Astrocyte (in vitro differentiated cells and primary cell): ENCODE results near the gene CLEC4D. TPM values are rescaled to one million over a fixed set of nuclear protein-coding genes. Genes with fewer than 3 reads are reported as not detected.

ENCODE experiments used
- DNase-seq: peaks from one replicate; pipeline ENCODE4 v3.0.0-alpha.2; 2010; ENCODE audit warnings: low read depth
- FAIRE-seq: peaks from 2 replicates; lab custom pipeline; 2011; peaks lifted over from hg19 to GRCh38; lab: Jason Lieb, UNC
- H2AFZ ChIP-seq: 2 replicates; pipeline ENCODE4 v1.6.0; 2012; ENCODE audit warnings: low read depth, low read length, inconsistent platforms
- H3K27ac ChIP-seq: 2 replicates; pipeline ENCODE4 v1.5.1; 2011; ENCODE audit warnings: low read depth, low read length, inconsistent platforms
- H3K27me3 ChIP-seq: 2 replicates; pipeline ENCODE4 v1.6.0; 2011; ENCODE audit warnings: low read length, inconsistent platforms; ENCODE audit not compliant: insufficient read depth
- H3K36me3 ChIP-seq: 2 replicates; pipeline ENCODE4 v1.5.1; 2011; ENCODE audit warnings: low read length, inconsistent platforms; ENCODE audit not compliant: insufficient read depth
- H3K4me1 ChIP-seq: 2 replicates; pipeline ENCODE4 v1.5.1; 2011; ENCODE audit warnings: low read length, inconsistent platforms; ENCODE audit not compliant: insufficient read depth
- H3K4me2 ChIP-seq: 2 replicates; pipeline ENCODE4 v1.6.0; 2012; ENCODE audit warnings: low read length, inconsistent platforms
- H3K4me3 ChIP-seq: 2 replicates; pipeline ENCODE4 v1.5.1; 2011; ENCODE audit warnings: low read depth, mild to moderate bottlenecking, low read length, inconsistent platforms; ENCODE audit not compliant: insufficient read depth
- H3K79me2 ChIP-seq: 2 replicates; pipeline ENCODE4 v1.6.0; 2012; ENCODE audit warnings: mild to moderate bottlenecking, low read length, inconsistent platforms; ENCODE audit not compliant: insufficient read depth
- H3K9ac ChIP-seq: 2 replicates; pipeline ENCODE4 v1.6.0; 2012; ENCODE audit warnings: mild to moderate bottlenecking, low read length, inconsistent platforms
- H3K9me3 ChIP-seq: 2 replicates; pipeline ENCODE4 v1.5.1; 2012; ENCODE audit warnings: low read depth, mild to moderate bottlenecking, low read length, inconsistent platforms; ENCODE audit not compliant: insufficient read depth
- H4K20me1 ChIP-seq: 2 replicates; pipeline ENCODE4 v1.6.0; 2012; ENCODE audit warnings: low read length, inconsistent platforms; ENCODE audit not compliant: insufficient read depth
- H3K27ac Mint-ChIP-seq: one replicate; pipeline ENCODE4 v1.8.0; 2021; ENCODE audit warnings: mild to moderate bottlenecking, mixed read lengths; ENCODE audit not compliant: unreplicated experiment
- H3K27me3 Mint-ChIP-seq: one replicate; pipeline ENCODE4 v1.8.0; 2021; ENCODE audit warnings: low read depth, mixed read lengths; ENCODE audit not compliant: unreplicated experiment
- H3K36me3 Mint-ChIP-seq: one replicate; pipeline ENCODE4 v1.8.0; 2021; ENCODE audit warnings: low read depth, mixed read lengths; ENCODE audit not compliant: unreplicated experiment
- H3K4me1 Mint-ChIP-seq: one replicate; pipeline ENCODE4 v1.8.0; 2021; ENCODE audit warnings: low read depth, mixed read lengths; ENCODE audit not compliant: unreplicated experiment
- H3K4me3 Mint-ChIP-seq: one replicate; pipeline ENCODE4 v1.8.0; 2021; ENCODE audit warnings: mild to moderate bottlenecking, moderate library complexity, mixed read lengths; ENCODE audit not compliant: unreplicated experiment
- H3K9me3 Mint-ChIP-seq: one replicate; pipeline ENCODE4 v1.8.0; 2021; ENCODE audit warnings: mild to moderate bottlenecking, mixed read lengths; ENCODE audit not compliant: unreplicated experiment
- EZH2 ChIP-seq: IDR thresholded peaks from 2 replicates; pipeline ENCODE4 v1.6.1; 2012; ENCODE audit warnings: mild to moderate bottlenecking, low read length, inconsistent platforms; ENCODE audit not compliant: insufficient read depth
- total RNA-seq: library from RNA; stranded (reverse); gene quantifications from 2 replicates; pipeline ENCODE4 v1.2.1, GENCODE V29; 2021
- TF ChIP-seq, protein P1 (sequence below): IDR thresholded peaks from 2 replicates; pipeline ENCODE4 v1.5.1; 2011; ENCODE audit warnings: low read depth, mild to moderate bottlenecking, inconsistent platforms, low read length, moderate library complexity; ENCODE audit not compliant: insufficient read depth

CLEC4D gene
- total RNA-seq, 1 donor from 2014 or later: not detected

DNA sequence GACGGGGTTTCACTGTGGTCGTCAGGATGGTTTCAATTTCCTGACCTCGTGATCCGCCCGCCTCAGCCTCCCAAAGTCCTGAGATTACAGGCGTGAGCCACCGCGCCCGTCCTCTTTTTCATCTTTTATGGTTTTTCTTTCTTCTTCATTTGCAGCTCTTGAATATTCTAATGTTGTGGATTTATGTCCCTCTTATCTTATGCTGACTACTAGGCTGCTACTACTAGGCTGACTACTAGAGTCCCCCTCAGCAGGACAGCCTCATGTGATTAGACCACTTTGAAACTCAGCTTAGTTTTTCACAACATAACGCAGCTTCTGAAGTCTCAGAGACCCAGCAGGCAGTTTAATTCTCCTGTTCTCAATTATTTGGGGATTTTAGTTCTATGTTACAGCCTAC lies 28.3 kb downstream of the CLEC4D start:
- DNase-seq (no peak), FAIRE-seq (no peak)
- no peaks in the 10 kb centered on the region for H3K27me3 Mint-ChIP-seq
- Histone ChIP-seq H3K4me2 (no peak overlapping the region), H3K4me1 (no peaks in the 10 kb centered on the region), H2AFZ (no peak overlapping the region), H3K79me2 (no peaks in the 10 kb centered on the region), H3K27me3 (no peaks in the 10 kb centered on the region), H3K9ac (no peak overlapping the region), H3K27ac (no peak overlapping the region), H3K4me3 (no peak overlapping the region), H3K9me3 (no peaks in the 10 kb centered on the region), H3K36me3 (no peaks in the 10 kb centered on the region), H4K20me1 (no peaks in the 10 kb centered on the region)
- TF ChIP-seq, protein P1, sequence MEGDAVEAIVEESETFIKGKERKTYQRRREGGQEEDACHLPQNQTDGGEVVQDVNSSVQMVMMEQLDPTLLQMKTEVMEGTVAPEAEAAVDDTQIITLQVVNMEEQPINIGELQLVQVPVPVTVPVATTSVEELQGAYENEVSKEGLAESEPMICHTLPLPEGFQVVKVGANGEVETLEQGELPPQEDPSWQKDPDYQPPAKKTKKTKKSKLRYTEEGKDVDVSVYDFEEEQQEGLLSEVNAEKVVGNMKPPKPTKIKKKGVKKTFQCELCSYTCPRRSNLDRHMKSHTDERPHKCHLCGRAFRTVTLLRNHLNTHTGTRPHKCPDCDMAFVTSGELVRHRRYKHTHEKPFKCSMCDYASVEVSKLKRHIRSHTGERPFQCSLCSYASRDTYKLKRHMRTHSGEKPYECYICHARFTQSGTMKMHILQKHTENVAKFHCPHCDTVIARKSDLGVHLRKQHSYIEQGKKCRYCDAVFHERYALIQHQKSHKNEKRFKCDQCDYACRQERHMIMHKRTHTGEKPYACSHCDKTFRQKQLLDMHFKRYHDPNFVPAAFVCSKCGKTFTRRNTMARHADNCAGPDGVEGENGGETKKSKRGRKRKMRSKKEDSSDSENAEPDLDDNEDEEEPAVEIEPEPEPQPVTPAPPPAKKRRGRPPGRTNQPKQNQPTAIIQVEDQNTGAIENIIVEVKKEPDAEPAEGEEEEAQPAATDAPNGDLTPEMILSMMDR: no peak
- TF ChIP-seq EZH2: no peak
- no peaks in the 10 kb centered on the region for H3K36me3 Mint-ChIP-seq
- peaks cover 4% of the 10 kb centered on the region for H3K9me3 Mint-ChIP-seq
- no peaks in the 10 kb centered on the region for H3K4me1 Mint-ChIP-seq
- no peak overlapping the region for H3K27ac Mint-ChIP-seq
- no peak overlapping the region for H3K4me3 Mint-ChIP-seq

GRCh38 chr12:8544295-8544694 lies 31.0 kb downstream of the CLEC4D start:
- Histone ChIP-seq H3K79me2 (no peaks in the 10 kb centered on the region), H3K9me3 (no peaks in the 10 kb centered on the region), H3K9ac (no peak overlapping the region), H3K27me3 (no peaks in the 10 kb centered on the region), H3K4me2 (peak overlapping the region; percentile 2), H3K36me3 (no peaks in the 10 kb centered on the region), H3K4me3 (no peak overlapping the region), H3K27ac (no peak overlapping the region), H2AFZ (no peak overlapping the region), H3K4me1 (no peaks in the 10 kb centered on the region), H4K20me1 (no peaks in the 10 kb centered on the region)
- Mint-ChIP-seq H3K27ac (no peak overlapping the region), H3K36me3 (no peaks in the 10 kb centered on the region), H3K4me1 (no peaks in the 10 kb centered on the region), H3K27me3 (no peaks in the 10 kb centered on the region), H3K9me3 (peaks cover 4% of the 10 kb centered on the region), H3K4me3 (no peak overlapping the region)
- DNase-seq (peak; percentile 14), FAIRE-seq (no peak)
- no peak for TF ChIP-seq EZH2
- TF ChIP-seq, protein P1: peak; percentile 95

- Mint-ChIP-seq H3K4me3 (no peak overlapping the region), H3K27ac (no peak overlapping the region), H3K36me3 (no peaks in the 10 kb centered on the region), H3K27me3 (no peaks in the 10 kb centered on the region), H3K4me1 (no peaks in the 10 kb centered on the region), H3K9me3 (peaks cover 1% of the 10 kb centered on the region)
- Histone ChIP-seq H3K27me3 (no peaks in the 10 kb centered on the region), H3K27ac (no peak overlapping the region), H3K4me1 (no peaks in the 10 kb centered on the region), H3K79me2 (no peaks in the 10 kb centered on the region), H4K20me1 (no peaks in the 10 kb centered on the region), H3K36me3 (no peaks in the 10 kb centered on the region), H3K4me2 (no peak overlapping the region), H2AFZ (no peak overlapping the region), H3K9ac (no peak overlapping the region), H3K4me3 (no peak overlapping the region), H3K9me3 (no peaks in the 10 kb centered on the region)
- FAIRE-seq (no peak), DNase-seq (no peak)
- TF ChIP-seq, protein P1: no peak
- TF ChIP-seq EZH2: no peak
These were observed 33.3 kb downstream of the CLEC4D start for GRCh38 chr12:8546591-8546990.
